ENCODE results near the gene F12. TPM values are rescaled to one million over a fixed set of nuclear protein-coding genes. Genes with fewer than 3 reads are reported as not detected.
"Not testable (repeated sequence)": the region's sequence is repeated elsewhere in the genome, so short reads cannot be mapped to it uniquely, and the experiment has no call there.

The F12 gene
- total RNA-seq, 1 donor from 2014 or later = 4.3 TPM

GRCh38 chr5:177417081-177417480, 7.7 kb upstream of the F12 start:
- not testable (repeated sequence) for DNase-seq (ENCODE audit: extremely low read depth, low read depth, low spot score)

DNA sequence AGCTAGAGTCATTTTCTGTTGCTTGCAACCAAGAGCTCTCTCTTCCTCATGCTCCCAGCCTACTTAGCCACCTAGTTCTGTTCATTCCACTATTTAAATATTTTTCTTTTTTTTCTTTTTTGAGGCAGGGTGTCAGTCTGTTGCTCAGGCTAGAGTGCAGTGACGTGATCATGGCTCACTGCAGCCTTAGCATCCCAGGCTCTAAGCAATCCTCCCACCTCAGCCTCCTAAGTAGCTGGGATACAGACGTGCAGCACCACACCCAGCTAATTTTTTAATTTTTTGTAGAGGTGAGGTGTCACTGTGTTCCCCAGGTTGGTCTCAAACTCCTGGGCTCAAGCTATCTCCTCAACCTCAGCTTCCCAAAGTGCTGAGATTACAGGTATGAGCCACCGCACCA, 5.1 kb upstream of the F12 start:
- DNase-seq (ENCODE audit: extremely low read depth, low read depth, low spot score) = no peak

DNA sequence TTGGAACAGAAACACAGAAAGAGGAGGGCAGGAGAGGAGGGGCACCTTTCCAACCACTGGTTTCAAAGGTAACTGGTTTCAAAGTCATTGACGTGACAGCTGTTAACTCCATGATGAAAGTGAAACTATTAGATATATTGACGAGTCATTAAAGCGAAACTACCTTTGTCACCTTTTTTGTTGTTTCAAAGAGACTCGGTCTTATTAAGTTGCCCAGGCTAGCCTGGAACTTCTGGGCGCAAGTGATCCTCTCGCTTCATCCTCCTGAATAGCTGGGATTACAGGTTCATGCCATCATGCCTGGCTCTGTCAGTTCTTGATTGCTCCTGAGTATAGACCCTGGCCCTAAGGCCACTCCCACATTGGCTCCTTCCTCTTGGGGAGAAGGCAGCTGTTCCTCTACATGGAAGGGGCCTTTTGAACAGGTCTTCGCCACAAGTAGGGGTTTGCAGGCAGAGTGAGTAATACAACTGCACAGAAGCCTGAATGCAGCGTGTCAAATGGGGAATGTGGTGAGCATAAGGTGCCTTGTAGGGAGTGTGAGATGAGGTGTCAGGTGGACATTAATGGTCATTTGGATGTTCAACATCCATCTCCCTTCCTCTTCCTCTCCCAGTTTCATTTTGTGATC, 3.4 kb upstream of the F12 start:
- DNase-seq (ENCODE audit: extremely low read depth, low read depth, low spot score) = no peak

GRCh38 chr5:177410575-177410974, 1.2 kb upstream of the F12 start:
- DNase-seq (ENCODE audit: extremely low read depth, low read depth, low spot score) = no peak

GRCh38 chr5:177405805-177406204, 3.6 kb downstream of the F12 start:
- no peak for DNase-seq (ENCODE audit: extremely low read depth, low read depth, low spot score)

GRCh38 chr5:177405312-177405711, 4.1 kb downstream of the F12 start:
- DNase-seq (ENCODE audit: extremely low read depth, low read depth, low spot score) = no peak

- no peak for DNase-seq (ENCODE audit: extremely low read depth, low read depth, low spot score)
Observed at GRCh38 chr5:177404641-177405179, 4.7 kb downstream of the F12 start.

- no peak for DNase-seq (ENCODE audit: extremely low read depth, low read depth, low spot score)
Observed at GRCh38 chr5:177403792-177404640, 5.3 kb downstream of the F12 start.

- DNase-seq (ENCODE audit: extremely low read depth, low read depth, low spot score) = no peak
Observed at GRCh38 chr5:177403102-177403791, 6.1 kb downstream of the F12 start.

DNA sequence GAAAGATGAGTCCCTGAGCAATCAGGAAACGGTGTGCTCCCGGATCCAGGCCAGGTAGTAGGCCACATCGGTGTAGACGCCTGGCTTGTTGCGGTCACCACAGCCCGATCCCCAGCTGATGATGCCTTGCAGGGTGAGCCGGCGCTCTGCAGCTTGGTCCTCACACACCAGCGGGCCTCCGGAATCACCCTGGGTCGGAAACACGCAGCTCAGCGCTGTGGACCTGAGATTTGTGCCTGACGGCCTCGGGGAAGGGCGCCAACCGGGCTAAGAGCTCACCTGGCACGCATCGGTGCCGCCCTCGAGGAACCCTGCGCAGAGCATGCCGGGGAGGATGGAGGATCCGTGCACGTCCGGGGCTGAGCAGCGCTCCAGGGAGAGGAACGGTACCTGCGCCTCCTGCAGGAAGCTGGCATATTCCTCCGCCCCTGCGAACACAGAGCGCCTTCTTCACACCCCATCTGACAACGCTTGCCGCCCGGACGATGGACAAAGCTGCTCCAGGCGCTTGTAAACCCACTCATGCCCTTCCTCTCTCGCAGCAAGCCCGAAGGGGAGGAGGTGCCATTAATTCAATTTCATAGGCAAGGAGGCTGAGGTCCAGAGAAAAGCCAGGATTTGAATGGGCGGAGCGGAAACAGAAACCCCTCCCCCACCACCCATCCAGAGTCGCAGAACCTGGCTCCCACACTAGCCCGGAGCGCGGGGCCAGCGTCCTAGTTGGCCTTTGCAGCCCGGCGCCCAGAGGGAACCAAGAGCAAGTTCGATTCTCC, 6.9 kb downstream of the F12 start:
- DNase-seq (ENCODE audit: extremely low read depth, low read depth, low spot score) = no peak

DNA sequence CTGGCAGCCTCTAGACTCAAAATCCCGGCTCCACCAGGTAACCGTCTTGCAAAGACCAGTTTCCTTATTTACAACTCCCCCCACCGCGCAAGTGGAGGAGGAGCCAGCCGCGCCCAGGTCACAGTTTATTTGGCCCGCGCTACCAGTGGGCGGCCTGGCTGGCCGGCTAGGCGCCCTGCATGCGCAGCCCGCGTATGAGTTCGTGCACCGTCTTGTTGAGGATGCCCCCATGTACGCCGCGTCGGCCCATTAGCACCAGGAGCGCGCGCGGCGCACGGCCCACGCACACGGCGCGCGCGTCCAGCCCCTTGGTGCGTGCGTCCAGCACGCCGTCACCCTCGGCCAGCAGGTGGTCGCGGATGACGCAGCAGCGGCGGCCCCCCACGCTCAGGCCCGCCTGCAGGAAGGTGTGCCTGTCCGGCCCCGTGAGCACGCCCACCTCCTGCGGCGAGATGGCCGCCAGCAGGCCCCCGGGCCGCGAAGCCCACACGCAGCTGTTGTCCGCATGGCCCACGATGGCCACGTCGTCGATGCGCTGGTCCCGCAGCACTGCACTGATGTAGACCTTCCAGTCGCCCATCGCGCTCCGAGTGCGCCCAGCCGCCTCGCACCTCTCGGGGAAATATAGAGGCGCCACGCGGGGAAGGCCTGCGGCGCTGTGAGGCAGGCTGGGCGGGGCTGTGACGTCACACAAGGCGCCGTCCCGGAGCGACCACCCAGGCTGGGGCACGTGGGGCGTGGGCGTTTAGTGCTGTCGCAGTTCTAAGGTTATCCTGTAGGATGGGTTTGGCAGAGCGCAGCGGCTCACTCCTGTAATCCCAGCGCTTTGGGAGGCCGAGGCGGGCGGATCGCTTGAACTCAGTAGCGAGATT, 9.1 kb downstream of the F12 start, which contains the start of gene PFN3:
PFN3 (minus strand) TSS at position 665 of the 872 bp plus-strand sequence; CDS start at position 580, 85 bp downstream.
- DNase-seq (ENCODE audit: extremely low read depth, low read depth, low spot score) = no peak

GRCh38 chr5:177397875-177398390, 11.4 kb downstream of the F12 start:
- DNase-seq (ENCODE audit: extremely low read depth, low read depth, low spot score) = no peak

GRCh38 chr5:177396807-177397206, 12.6 kb downstream of the F12 start:
- no peak for DNase-seq (ENCODE audit: extremely low read depth, low read depth, low spot score)

- DNase-seq (ENCODE audit: extremely low read depth, low read depth, low spot score) = no peak
Observed at GRCh38 chr5:177396078-177396477, 13.3 kb downstream of the F12 start.

- DNase-seq (ENCODE audit: extremely low read depth, low read depth, low spot score) = no peak
Observed at GRCh38 chr5:177393990-177394389, 15.4 kb downstream of the F12 start.

- no peak for DNase-seq (ENCODE audit: extremely low read depth, low read depth, low spot score)
Observed at GRCh38 chr5:177393206-177393765, 16.1 kb downstream of the F12 start.

GRCh38 chr5:177392765-177393164, 16.6 kb downstream of the F12 start:
- no peak for DNase-seq (ENCODE audit: extremely low read depth, low read depth, low spot score)

DNA sequence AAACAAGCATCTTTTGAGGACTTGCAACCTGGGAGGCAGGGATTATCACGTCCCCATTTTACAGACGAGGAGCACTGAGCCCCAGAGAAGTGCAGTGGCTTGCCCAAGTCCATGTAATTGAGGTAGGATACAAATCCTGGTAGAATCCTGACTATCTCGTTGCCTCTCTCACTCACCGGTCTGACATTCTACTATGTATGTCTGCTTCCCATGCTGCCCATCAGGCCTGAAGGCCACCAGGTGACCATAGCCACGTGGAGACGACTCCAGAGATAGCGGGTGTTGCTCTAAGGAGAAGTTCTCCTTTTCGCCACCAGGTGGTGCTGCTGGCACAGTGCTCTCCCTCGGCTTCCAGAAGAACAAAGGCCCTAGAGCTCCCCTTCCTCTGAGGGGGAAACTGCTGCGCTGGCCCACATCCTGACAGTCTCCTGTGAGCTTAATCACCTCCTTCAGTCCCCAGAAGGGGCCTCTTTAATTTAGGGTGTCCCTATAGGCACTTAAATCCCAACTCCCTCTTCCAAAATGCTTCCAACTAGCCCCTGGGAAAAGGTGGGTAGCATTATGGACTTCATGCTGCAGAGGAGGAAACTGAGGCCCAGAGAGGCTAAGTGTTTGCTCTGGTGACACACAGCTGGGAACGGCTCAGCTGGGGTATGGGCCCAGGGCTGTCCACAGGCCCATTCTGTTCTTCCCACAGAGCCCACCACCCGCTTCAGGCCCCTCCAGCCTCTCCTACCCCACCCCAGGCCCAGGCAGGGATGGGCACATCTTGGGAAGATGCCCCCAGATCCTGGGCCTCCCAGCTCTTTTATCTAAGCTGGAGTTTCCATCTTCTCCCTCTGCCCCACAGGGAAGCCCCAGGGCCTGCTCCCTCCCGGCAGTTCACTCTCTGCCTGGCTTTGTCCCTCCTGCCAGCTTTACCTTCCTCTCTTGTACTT, 18.7 kb downstream of the F12 start:
- DNase-seq (ENCODE audit: extremely low read depth, low read depth, low spot score) = no peak
